ENCODE data around the gene RNF130. TPM values are rescaled to one million over a fixed set of nuclear protein-coding genes. Genes with fewer than 3 reads are reported as not detected.

The RNF130 gene
- total and polyA plus RNA-seq, 2 of the 13 experiments (the other 11 are each of a cell fraction or from before 2014, with no cell fraction given) = 28.2 to 28.3 TPM

GRCh38 chr5:179914032-179914755 lies 157.4 kb downstream of the RNF130 start (continued):
- TF ChIP-seq ZNF580 (CRISPR knock-in tag; IDR thresholded peaks at IDR 0.05; ENCODE audit: borderline replicate concordance, low read depth) (no peak), ZNF563 (CRISPR knock-in tag; IDR thresholded peaks at IDR 0.05) (no peak), FOXJ3 (CRISPR knock-in tag; IDR thresholded peaks at IDR 0.05; ENCODE audit: borderline replicate concordance) (no peak), TAF1 (CRISPR knock-in tag; IDR thresholded peaks at IDR 0.05) (no peak), RFX5 (IDR thresholded peaks at IDR 0.05; ENCODE audit: low read depth, low read length) (no peak), ZFY (CRISPR knock-in tag; IDR thresholded peaks at IDR 0.05) (no peak), NFKBIZ (CRISPR knock-in tag; IDR thresholded peaks at IDR 0.05) (no peak), FOSL2 (CRISPR knock-in tag; IDR thresholded peaks at IDR 0.05) (peak; percentile 47), ZNF569 (CRISPR knock-in tag; IDR thresholded peaks at IDR 0.05; ENCODE audit: borderline replicate concordance) (no peak), GPBP1L1 (CRISPR knock-in tag; IDR thresholded peaks at IDR 0.05) (no peak), BRD4 (CRISPR knock-in tag; IDR thresholded peaks at IDR 0.05) (no peak), ZNF510 (CRISPR knock-in tag; IDR thresholded peaks at IDR 0.05; ENCODE audit: low read depth) (no peak), FOXP1 (IDR thresholded peaks at IDR 0.05) (no peak), FOXP1 (CRISPR knock-in tag; IDR thresholded peaks at IDR 0.05) (peak; percentile 25; the same call in 1 of the 2 replicates), E2F1 (CRISPR knock-in tag; IDR thresholded peaks at IDR 0.05) (no peak), ZSCAN20 (CRISPR knock-in tag; IDR thresholded peaks at IDR 0.05; ENCODE audit: borderline replicate concordance) (no peak)
- TF ChIP-seq, protein P1, sequence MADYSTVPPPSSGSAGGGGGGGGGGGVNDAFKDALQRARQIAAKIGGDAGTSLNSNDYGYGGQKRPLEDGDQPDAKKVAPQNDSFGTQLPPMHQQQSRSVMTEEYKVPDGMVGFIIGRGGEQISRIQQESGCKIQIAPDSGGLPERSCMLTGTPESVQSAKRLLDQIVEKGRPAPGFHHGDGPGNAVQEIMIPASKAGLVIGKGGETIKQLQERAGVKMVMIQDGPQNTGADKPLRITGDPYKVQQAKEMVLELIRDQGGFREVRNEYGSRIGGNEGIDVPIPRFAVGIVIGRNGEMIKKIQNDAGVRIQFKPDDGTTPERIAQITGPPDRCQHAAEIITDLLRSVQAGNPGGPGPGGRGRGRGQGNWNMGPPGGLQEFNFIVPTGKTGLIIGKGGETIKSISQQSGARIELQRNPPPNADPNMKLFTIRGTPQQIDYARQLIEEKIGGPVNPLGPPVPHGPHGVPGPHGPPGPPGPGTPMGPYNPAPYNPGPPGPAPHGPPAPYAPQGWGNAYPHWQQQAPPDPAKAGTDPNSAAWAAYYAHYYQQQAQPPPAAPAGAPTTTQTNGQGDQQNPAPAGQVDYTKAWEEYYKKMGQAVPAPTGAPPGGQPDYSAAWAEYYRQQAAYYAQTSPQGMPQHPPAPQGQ (CRISPR knock-in tag; IDR thresholded peaks at IDR 0.05; ENCODE audit: borderline replicate concordance) = no peak
- TF ChIP-seq, protein P2, sequence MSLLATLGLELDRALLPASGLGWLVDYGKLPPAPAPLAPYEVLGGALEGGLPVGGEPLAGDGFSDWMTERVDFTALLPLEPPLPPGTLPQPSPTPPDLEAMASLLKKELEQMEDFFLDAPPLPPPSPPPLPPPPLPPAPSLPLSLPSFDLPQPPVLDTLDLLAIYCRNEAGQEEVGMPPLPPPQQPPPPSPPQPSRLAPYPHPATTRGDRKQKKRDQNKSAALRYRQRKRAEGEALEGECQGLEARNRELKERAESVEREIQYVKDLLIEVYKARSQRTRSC (CRISPR knock-in tag; IDR thresholded peaks at IDR 0.05; ENCODE audit: low read depth) = no peak
- TF ChIP-seq, protein P3, sequence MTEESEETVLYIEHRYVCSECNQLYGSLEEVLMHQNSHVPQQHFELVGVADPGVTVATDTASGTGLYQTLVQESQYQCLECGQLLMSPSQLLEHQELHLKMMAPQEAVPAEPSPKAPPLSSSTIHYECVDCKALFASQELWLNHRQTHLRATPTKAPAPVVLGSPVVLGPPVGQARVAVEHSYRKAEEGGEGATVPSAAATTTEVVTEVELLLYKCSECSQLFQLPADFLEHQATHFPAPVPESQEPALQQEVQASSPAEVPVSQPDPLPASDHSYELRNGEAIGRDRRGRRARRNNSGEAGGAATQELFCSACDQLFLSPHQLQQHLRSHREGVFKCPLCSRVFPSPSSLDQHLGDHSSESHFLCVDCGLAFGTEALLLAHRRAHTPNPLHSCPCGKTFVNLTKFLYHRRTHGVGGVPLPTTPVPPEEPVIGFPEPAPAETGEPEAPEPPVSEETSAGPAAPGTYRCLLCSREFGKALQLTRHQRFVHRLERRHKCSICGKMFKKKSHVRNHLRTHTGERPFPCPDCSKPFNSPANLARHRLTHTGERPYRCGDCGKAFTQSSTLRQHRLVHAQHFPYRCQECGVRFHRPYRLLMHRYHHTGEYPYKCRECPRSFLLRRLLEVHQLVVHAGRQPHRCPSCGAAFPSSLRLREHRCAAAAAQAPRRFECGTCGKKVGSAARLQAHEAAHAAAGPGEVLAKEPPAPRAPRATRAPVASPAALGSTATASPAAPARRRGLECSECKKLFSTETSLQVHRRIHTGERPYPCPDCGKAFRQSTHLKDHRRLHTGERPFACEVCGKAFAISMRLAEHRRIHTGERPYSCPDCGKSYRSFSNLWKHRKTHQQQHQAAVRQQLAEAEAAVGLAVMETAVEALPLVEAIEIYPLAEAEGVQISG (CRISPR knock-in tag; IDR thresholded peaks at IDR 0.05) = no peak
- TF ChIP-seq, protein P4, sequence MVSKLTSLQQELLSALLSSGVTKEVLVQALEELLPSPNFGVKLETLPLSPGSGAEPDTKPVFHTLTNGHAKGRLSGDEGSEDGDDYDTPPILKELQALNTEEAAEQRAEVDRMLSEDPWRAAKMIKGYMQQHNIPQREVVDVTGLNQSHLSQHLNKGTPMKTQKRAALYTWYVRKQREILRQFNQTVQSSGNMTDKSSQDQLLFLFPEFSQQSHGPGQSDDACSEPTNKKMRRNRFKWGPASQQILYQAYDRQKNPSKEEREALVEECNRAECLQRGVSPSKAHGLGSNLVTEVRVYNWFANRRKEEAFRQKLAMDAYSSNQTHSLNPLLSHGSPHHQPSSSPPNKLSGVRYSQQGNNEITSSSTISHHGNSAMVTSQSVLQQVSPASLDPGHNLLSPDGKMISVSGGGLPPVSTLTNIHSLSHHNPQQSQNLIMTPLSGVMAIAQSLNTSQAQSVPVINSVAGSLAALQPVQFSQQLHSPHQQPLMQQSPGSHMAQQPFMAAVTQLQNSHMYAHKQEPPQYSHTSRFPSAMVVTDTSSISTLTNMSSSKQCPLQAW (CRISPR knock-in tag; IDR thresholded peaks at IDR 0.05) = no peak
